WTC11 (cell line): ENCODE measurements around the gene ZNF683. TPM values are rescaled to one million over a fixed set of nuclear protein-coding genes. Genes with fewer than 3 reads are reported as not detected.
A peak's percentile ranks its signal among the peaks of the same experiment; 100 is the strongest.

Experiments
- ATAC-seq: fragments of 200-7000 bp; cut with Tn5 transposase; 2 replicates; pipeline ENCODE4 v1.10.0; 2021; ENCODE audit warnings: mild to moderate bottlenecking, moderate library complexity
- CTCF ChIA-PET: fragments of 300-600 bp; sonication (Branson Sonifier 250); formaldehyde crosslinking; loops from one replicate; lab custom pipeline; 2021; ENCODE audit warnings: antibody characterized with exemption; lab: Charles Lee
- POLR2A ChIA-PET: fragments of 350-600 bp; sonication (Branson Sonifier 250); formaldehyde crosslinking; loops from one replicate; lab custom pipeline; 2021; ENCODE audit warnings: antibody characterized with exemption; lab: Charles Lee
- DNase-seq: peaks from one replicate; pipeline ENCODE4 v3.0.0; 2021; ENCODE audit warnings: low spot score
- H3K27ac Mint-ChIP-seq: 2 replicates; pipeline ENCODE4 v1.8.0; 2021; ENCODE audit warnings: mixed read lengths
- H3K27me3 Mint-ChIP-seq: 2 replicates; pipeline ENCODE4 v1.8.0; 2021; ENCODE audit warnings: low read depth, mild to moderate bottlenecking, moderate library complexity, mixed read lengths
- H3K36me3 Mint-ChIP-seq: 2 replicates; pipeline ENCODE4 v1.8.0; 2021; ENCODE audit warnings: mixed read lengths
- H3K4me1 Mint-ChIP-seq: 2 replicates; pipeline ENCODE4 v1.8.0; 2022; ENCODE audit warnings: mixed read lengths
- H3K4me3 Mint-ChIP-seq: 2 replicates; pipeline ENCODE4 v1.8.0; 2021; ENCODE audit warnings: mild to moderate bottlenecking, moderate library complexity, mixed read lengths
- H3K9me3 Mint-ChIP-seq: 2 replicates; pipeline ENCODE4 v1.8.0; 2021; ENCODE audit warnings: mixed read lengths
- AFF4 ChIP-seq: sonication (generic); formaldehyde crosslinking; IDR thresholded peaks from 2 replicates; pipeline ENCODE4 v1.8.1; 2023; ENCODE audit warnings: mild to moderate bottlenecking, missing genetic modification reagents, borderline replicate concordance
- ATF3 ChIP-seq: sonication (generic); formaldehyde crosslinking; conservative IDR thresholded peaks from 2 replicates; pipeline ENCODE4 v1.8.1; 2022; ENCODE audit warnings: mild to moderate bottlenecking, missing genetic modification reagents
- ATF6 ChIP-seq: sonication (generic); formaldehyde crosslinking; IDR thresholded peaks from 2 replicates; pipeline ENCODE4 v1.8.1; 2023; ENCODE audit warnings: mild to moderate bottlenecking, missing genetic modification reagents
- CBFB ChIP-seq: sonication (generic); formaldehyde crosslinking; IDR thresholded peaks from 2 replicates; pipeline ENCODE4 v1.8.1; 2022; ENCODE audit warnings: mild to moderate bottlenecking, low read depth, missing genetic modification reagents
- CREM ChIP-seq: sonication (generic); formaldehyde crosslinking; IDR thresholded peaks from 2 replicates; pipeline ENCODE4 v1.8.1; 2022; ENCODE audit warnings: mild to moderate bottlenecking, missing genetic modification reagents, moderate library complexity
- ERG ChIP-seq: fragments of 250-450 bp; sonication (Bioruptor Pico); IDR thresholded peaks from 2 replicates; pipeline ENCODE4 v1.8.0; 2021; ENCODE audit warnings: mild to moderate bottlenecking
- FOXK1 ChIP-seq: sonication (generic); formaldehyde crosslinking; IDR thresholded peaks from 2 replicates; pipeline ENCODE4 v1.8.0; 2022; ENCODE audit warnings: mild to moderate bottlenecking, moderate library complexity, missing genetic modification reagents
- FOXP1 ChIP-seq: sonication (generic); formaldehyde crosslinking; IDR thresholded peaks from 2 replicates; pipeline ENCODE4 v1.8.0; 2022; ENCODE audit warnings: missing genetic modification reagents, mild to moderate bottlenecking, moderate library complexity, borderline replicate concordance
- HMGXB4 ChIP-seq: sonication (generic); formaldehyde crosslinking; IDR thresholded peaks from 2 replicates; pipeline ENCODE4 v1.8.1; 2023; ENCODE audit warnings: mild to moderate bottlenecking, moderate library complexity, missing genetic modification reagents
- KAT7 ChIP-seq: sonication (generic); formaldehyde crosslinking; IDR thresholded peaks from 2 replicates; pipeline ENCODE4 v1.8.1; 2023; ENCODE audit warnings: missing genetic modification reagents, mild to moderate bottlenecking, borderline replicate concordance
- NFATC4 ChIP-seq: fragments of 250-450 bp; sonication (Bioruptor Pico); IDR thresholded peaks from 2 replicates; pipeline ENCODE4 v1.9.0; 2021; ENCODE audit warnings: mild to moderate bottlenecking
- NFE2L1 ChIP-seq: sonication (generic); formaldehyde crosslinking; IDR thresholded peaks from 2 replicates; pipeline ENCODE4 v1.8.1; 2023; ENCODE audit warnings: missing genetic modification reagents
- OVOL2 ChIP-seq: fragments of 250-450 bp; sonication (Bioruptor Pico); IDR thresholded peaks from 2 replicates; pipeline ENCODE4 v1.9.0; 2021; ENCODE audit warnings: mild to moderate bottlenecking, borderline replicate concordance
- RELA ChIP-seq: sonication (generic); formaldehyde crosslinking; IDR thresholded peaks from 2 replicates; pipeline ENCODE4 v1.8.1; 2022; ENCODE audit warnings: missing genetic modification reagents, mild to moderate bottlenecking, borderline replicate concordance
- SMAD3 ChIP-seq: sonication (generic); formaldehyde crosslinking; IDR thresholded peaks from 2 replicates; pipeline ENCODE4 v1.8.0; 2022; ENCODE audit warnings: missing genetic modification reagents, mild to moderate bottlenecking, borderline replicate concordance
- SMAD4 ChIP-seq: sonication (generic); formaldehyde crosslinking; IDR thresholded peaks from 2 replicates; pipeline ENCODE4 v1.8.0; 2022; ENCODE audit warnings: mild to moderate bottlenecking, missing genetic modification reagents
- SP1 ChIP-seq: sonication (generic); formaldehyde crosslinking; conservative IDR thresholded peaks from 2 replicates; pipeline ENCODE4 v1.8.1; 2022; ENCODE audit warnings: missing genetic modification reagents
- TP53 ChIP-seq: sonication (generic); formaldehyde crosslinking; IDR thresholded peaks from 2 replicates; pipeline ENCODE4 v1.8.1; 2023; ENCODE audit warnings: mild to moderate bottlenecking, missing genetic modification reagents
- USF1 ChIP-seq: sonication (generic); formaldehyde crosslinking; IDR thresholded peaks from 2 replicates; pipeline ENCODE4 v1.8.0; 2022; ENCODE audit warnings: mild to moderate bottlenecking, missing genetic modification reagents
- USF2 ChIP-seq: sonication (generic); formaldehyde crosslinking; IDR thresholded peaks from 2 replicates; pipeline ENCODE4 v1.8.1; 2023; ENCODE audit warnings: mild to moderate bottlenecking, missing genetic modification reagents, moderate library complexity
- ZBTB21 ChIP-seq: sonication (generic); formaldehyde crosslinking; IDR thresholded peaks from 2 replicates; pipeline ENCODE4 v1.8.1; 2023; ENCODE audit warnings: mild to moderate bottlenecking, missing genetic modification reagents, borderline replicate concordance
- ZNF219 ChIP-seq: sonication (generic); formaldehyde crosslinking; IDR thresholded peaks from 2 replicates; pipeline ENCODE4 v1.8.0; 2023; ENCODE audit warnings: missing genetic modification reagents, mild to moderate bottlenecking, borderline replicate concordance
- ZSCAN18 ChIP-seq: fragments of 250-450 bp; sonication (Bioruptor Pico); IDR thresholded peaks from 2 replicates; pipeline ENCODE4 v2.1.2; 2022; ENCODE audit warnings: mild to moderate bottlenecking, moderate library complexity
- total RNA-seq: library from RNA; stranded (reverse); gene quantifications from 3 replicates; pipeline ENCODE4 v1.2.3, GENCODE V29; 2021

Gene ZNF683
- total RNA-seq, 1 experiment from 2014 or later = not detected

- no peak for TF ChIP-seq RELA (CRISPR knock-in tag)
- peak; percentile 83 for TF ChIP-seq NFE2L1 (CRISPR knock-in tag)
- TF ChIP-seq FOXK1 (CRISPR knock-in tag) = peak; percentile 80
- no peak for TF ChIP-seq ATF3 (CRISPR knock-in tag)
- TF ChIP-seq FOXP1 = no peak; the same call in 1 of the 2 replicates
- TF ChIP-seq AFF4 = no peak
- peak; percentile 64; the same call in 1 of the 2 replicates for TF ChIP-seq ZBTB21 (CRISPR knock-in tag)
- TF ChIP-seq USF1 (CRISPR knock-in tag) = peak; percentile 46; the same call in 1 of the 2 replicates
- TF ChIP-seq TP53 (CRISPR knock-in tag) = 0 out of 2 replicates have a peak, but pooled peaks have one; percentile 61
Measured at GRCh38 chr1:26412180-26412840, 39.8 kb upstream of the ZNF683 start (continued).

GRCh38 chr1:26411624-26412074 is 39.1 kb upstream of the ZNF683 start:
- H3K36me3 Mint-ChIP-seq = peaks cover 50% of the 10 kb centered on the region
- ChIA-PET POLR2A (interaction anchor here (1.7 to 2.7 kb wide), 2 partner anchors 21 kb away, joined by 5 to 25 read pairs; partner anchors contain the start of gene DHDDS), CTCF (interaction anchor here (0.5 to 2.0 kb wide), 5 partner anchors 9 to 133 kb away, joined by 3 to 7 read pairs (median 4); partner anchors contain the start of gene CD52)
- no peaks in the 10 kb centered on the region; the same call in 1 of the 2 replicates for H3K27me3 Mint-ChIP-seq
- H3K27ac Mint-ChIP-seq = peak overlapping the region; percentile 98
- H3K4me1 Mint-ChIP-seq = peaks cover 61% of the 10 kb centered on the region
- H3K9me3 Mint-ChIP-seq = no peaks in the 10 kb centered on the region
- ATAC-seq = no peak
- H3K4me3 Mint-ChIP-seq = peak overlapping the region; percentile 98
- DNase-seq = peak; percentile 66
- TF ChIP-seq USF2 (CRISPR knock-in tag) (peak; percentile 80), FOXK1 (CRISPR knock-in tag) (peak; percentile 81), SMAD4 (0 out of 2 replicates have a peak, but pooled peaks have one; percentile 8), SP1 (CRISPR knock-in tag) (peak; percentile 74), KAT7 (CRISPR knock-in tag) (no peak), SMAD3 (CRISPR knock-in tag) (no peak), OVOL2 (CRISPR knock-in tag) (no peak), NFATC4 (CRISPR knock-in tag) (no peak), HMGXB4 (CRISPR knock-in tag) (no peak), ERG (CRISPR knock-in tag) (no peak), ZSCAN18 (CRISPR knock-in tag) (no peak), ZNF219 (CRISPR knock-in tag) (no peak), CREM (CRISPR knock-in tag) (peak; percentile 42; the same call in 1 of the 2 replicates), CBFB (CRISPR knock-in tag) (no peak), ATF6 (CRISPR knock-in tag) (no peak), ZBTB21 (CRISPR knock-in tag) (no peak)
